Measurements from ENCODE around the gene PTGER3.
A peak's percentile ranks its signal among the peaks of the same experiment; 100 is the strongest.

The PTGER3 gene

GRCh38 chr1:70973754-70974153, 73.9 kb downstream of the PTGER3 start:
- H3K9me3 ChIP-seq (ENCODE audit: control insufficient read depth in 5 of 5, low read length in 5 of 5): no peaks in the 10 kb centered on the region
- H3K4me3 ChIP-seq (ENCODE audit: low read depth in 1 of 5, low read length in 5 of 5): no peak overlapping the region
- no peak overlapping the region for H3K27ac ChIP-seq (ENCODE audit: low read depth, low read length)
- peaks cover 0 to 8% (median 0%) of the 10 kb centered on the region in 5 donors for H3K36me3 ChIP-seq (ENCODE audit: control insufficient read depth in 5 of 5, insufficient read depth in 5 of 5, low read length in 5 of 5)
- H3K27me3 ChIP-seq (ENCODE audit: control insufficient read depth in 5 of 5, insufficient read depth in 4 of 5, low read length in 5 of 5): no peaks in the 10 kb centered on the region
- H3K9ac ChIP-seq (ENCODE audit: low read length in 5 of 5): no peak overlapping the region
- H3K4me1 ChIP-seq (ENCODE audit: control insufficient read depth in 5 of 5, insufficient read depth in 5 of 5, low read length in 5 of 5): peaks cover 0 to 8% (median 2%) of the 10 kb centered on the region in 5 donors

DNA sequence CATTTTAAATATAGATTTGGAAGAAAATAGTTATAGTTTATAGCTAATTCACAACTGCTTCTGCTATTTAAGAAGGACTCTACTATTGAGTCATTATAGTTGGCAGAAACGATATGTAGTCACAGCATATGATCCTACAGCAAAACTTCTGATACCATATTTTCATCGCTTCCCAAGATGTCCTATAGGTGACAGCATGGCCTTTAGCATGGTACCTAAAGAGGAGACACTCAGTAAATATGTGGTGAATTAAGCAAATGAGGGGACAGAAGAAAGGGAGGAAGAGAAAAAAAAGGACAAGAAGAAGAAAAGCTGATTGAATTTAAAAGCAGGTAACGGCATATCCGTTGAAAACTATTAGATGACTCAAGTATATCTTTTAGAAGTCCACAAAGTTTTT, 77.2 kb downstream of the PTGER3 start:
- H3K27ac ChIP-seq (ENCODE audit: low read depth, low read length): peak overlapping the region; percentile 1

DNA sequence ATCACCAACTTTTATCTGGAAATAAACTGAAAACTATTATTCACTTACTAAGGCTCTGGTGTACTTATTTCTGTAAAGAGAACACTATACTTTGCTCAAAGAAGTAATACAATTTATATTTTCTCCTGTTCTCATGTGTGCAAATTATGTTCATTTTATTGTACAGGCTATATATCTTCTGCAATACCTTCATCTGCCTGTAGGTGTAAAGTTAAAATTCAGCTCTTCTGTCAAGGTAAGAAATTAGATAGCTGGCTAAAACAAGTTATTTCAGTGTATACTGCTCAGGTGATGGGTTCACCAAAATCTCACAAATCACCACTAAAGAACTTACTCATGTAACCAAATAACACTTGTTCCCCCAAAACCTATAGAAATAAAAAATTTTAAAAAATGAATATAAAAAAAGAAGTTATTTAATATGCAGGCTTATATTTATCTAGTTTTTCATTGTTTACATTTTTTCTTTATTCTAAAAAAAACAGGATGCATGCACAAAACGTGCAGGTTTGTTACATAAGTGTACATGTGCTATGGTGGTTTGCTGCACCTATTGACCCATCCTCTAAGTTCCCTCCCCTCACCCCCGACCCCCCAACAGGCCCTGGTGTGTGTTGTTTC, 81.5 kb downstream of the PTGER3 start:
- H3K9me3 ChIP-seq (ENCODE audit: control insufficient read depth in 5 of 5, low read length in 5 of 5): no peaks in the 10 kb centered on the region
- peaks cover 0 to 16% (median 0%) of the 10 kb centered on the region in 5 donors for H3K36me3 ChIP-seq (ENCODE audit: control insufficient read depth in 5 of 5, insufficient read depth in 5 of 5, low read length in 5 of 5)
- H3K27ac ChIP-seq (ENCODE audit: low read depth, low read length): no peak overlapping the region
- no peak overlapping the region for H3K9ac ChIP-seq (ENCODE audit: low read length in 5 of 5)
- H3K4me3 ChIP-seq (ENCODE audit: low read depth in 1 of 5, low read length in 5 of 5): no peak overlapping the region
- H3K4me1 ChIP-seq (ENCODE audit: control insufficient read depth in 5 of 5, insufficient read depth in 5 of 5, low read length in 5 of 5): peaks cover 0 to 13% (median 0%) of the 10 kb centered on the region in 5 donors
- H3K27me3 ChIP-seq (ENCODE audit: control insufficient read depth in 5 of 5, insufficient read depth in 4 of 5, low read length in 5 of 5): no peaks in the 10 kb centered on the region

More for the DNA sequence above, 77.2 kb downstream of the PTGER3 start:
- Histone ChIP-seq H3K9me3 (ENCODE audit: control insufficient read depth in 5 of 5, low read length in 5 of 5) (no peaks in the 10 kb centered on the region), H3K36me3 (ENCODE audit: control insufficient read depth in 5 of 5, insufficient read depth in 5 of 5, low read length in 5 of 5) (peaks cover 0 to 16% (median 0%) of the 10 kb centered on the region in 5 donors), H3K27me3 (ENCODE audit: control insufficient read depth in 5 of 5, insufficient read depth in 4 of 5, low read length in 5 of 5) (no peaks in the 10 kb centered on the region), H3K4me3 (ENCODE audit: low read depth in 1 of 5, low read length in 5 of 5) (no peak overlapping the region), H3K4me1 (ENCODE audit: control insufficient read depth in 5 of 5, insufficient read depth in 5 of 5, low read length in 5 of 5) (no peaks in the 10 kb centered on the region), H3K9ac (ENCODE audit: low read length in 5 of 5) (no peak overlapping the region)

DNA sequence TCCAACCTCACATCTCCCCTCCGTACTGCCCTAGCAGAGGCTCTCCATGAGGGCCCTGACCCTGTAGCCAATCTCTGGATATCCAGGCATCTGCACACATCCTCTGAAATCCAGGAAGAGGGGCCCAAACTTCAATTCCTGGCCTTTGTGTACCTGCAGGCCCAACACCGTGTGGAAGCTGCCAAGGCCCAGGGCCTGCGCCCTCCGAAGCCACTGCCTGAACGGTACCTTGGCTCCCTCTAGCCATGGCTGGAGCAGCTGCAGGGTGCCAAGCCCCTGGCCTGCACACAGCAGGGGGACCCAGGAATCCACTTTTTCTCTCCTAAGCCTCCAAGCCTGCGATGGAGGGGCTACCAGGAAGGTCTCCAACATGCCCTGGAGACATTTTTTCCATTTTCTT, 84.2 kb downstream of the PTGER3 start:
- no peak overlapping the region for H3K4me3 ChIP-seq (ENCODE audit: low read depth in 1 of 5, low read length in 5 of 5)
- H3K9me3 ChIP-seq (ENCODE audit: control insufficient read depth in 5 of 5, low read length in 5 of 5): peaks cover 0 to 3% (median 0%) of the 10 kb centered on the region in 5 donors
- H3K4me1 ChIP-seq (ENCODE audit: control insufficient read depth in 5 of 5, insufficient read depth in 5 of 5, low read length in 5 of 5): peaks cover 0 to 17% (median 0%) of the 10 kb centered on the region in 5 donors
- H3K27ac ChIP-seq (ENCODE audit: low read depth, low read length): no peak overlapping the region
- no peaks in the 10 kb centered on the region for H3K27me3 ChIP-seq (ENCODE audit: control insufficient read depth in 5 of 5, insufficient read depth in 4 of 5, low read length in 5 of 5)
- H3K36me3 ChIP-seq (ENCODE audit: control insufficient read depth in 5 of 5, insufficient read depth in 5 of 5, low read length in 5 of 5): peaks cover 0 to 8% (median 0%) of the 10 kb centered on the region in 5 donors
- no peak overlapping the region for H3K9ac ChIP-seq (ENCODE audit: low read length in 5 of 5)

DNA sequence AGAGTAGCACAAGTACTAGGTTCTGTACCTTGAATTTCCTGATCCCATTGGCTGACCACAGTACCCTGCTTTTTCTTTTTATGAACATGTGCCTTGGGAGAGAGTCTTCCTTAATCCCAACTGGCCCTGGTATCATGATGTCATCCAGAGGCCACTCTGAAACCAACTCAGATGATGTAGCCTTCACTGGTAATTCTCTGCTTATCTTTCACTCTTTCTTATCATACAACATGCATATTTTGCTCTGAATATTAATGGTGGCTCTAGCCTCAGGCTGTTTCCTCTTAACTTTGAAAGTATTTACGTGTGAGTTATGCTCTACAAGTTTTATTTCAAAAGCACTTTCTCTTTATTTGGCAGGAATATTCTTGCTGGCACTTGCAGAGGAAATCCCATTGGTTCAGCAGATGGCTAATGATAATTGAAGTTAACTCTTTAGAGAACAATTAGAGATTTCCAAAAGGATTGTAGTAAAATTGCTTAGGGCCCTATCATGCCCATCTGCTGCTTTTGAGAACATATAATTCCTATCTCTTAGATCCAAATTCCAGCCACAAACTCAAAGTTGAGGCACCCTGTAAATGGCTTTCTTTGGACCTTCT, 86.1 kb downstream of the PTGER3 start:
- H3K4me3 ChIP-seq (ENCODE audit: low read depth in 1 of 5, low read length in 5 of 5): no peak overlapping the region
- H3K36me3 ChIP-seq (ENCODE audit: control insufficient read depth in 5 of 5, insufficient read depth in 5 of 5, low read length in 5 of 5): peaks cover 0 to 3% (median 0%) of the 10 kb centered on the region in 5 donors
- H3K27me3 ChIP-seq (ENCODE audit: control insufficient read depth in 5 of 5, insufficient read depth in 4 of 5, low read length in 5 of 5): no peaks in the 10 kb centered on the region
- H3K9me3 ChIP-seq (ENCODE audit: control insufficient read depth in 5 of 5, low read length in 5 of 5): peaks cover 0 to 3% (median 0%) of the 10 kb centered on the region in 5 donors
- no peak overlapping the region for H3K27ac ChIP-seq (ENCODE audit: low read depth, low read length)
- peaks cover 0 to 20% (median 0%) of the 10 kb centered on the region in 5 donors for H3K4me1 ChIP-seq (ENCODE audit: control insufficient read depth in 5 of 5, insufficient read depth in 5 of 5, low read length in 5 of 5)
- no peak overlapping the region for H3K9ac ChIP-seq (ENCODE audit: low read length in 5 of 5)

- Histone ChIP-seq H3K27ac (ENCODE audit: low read depth, low read length) (peak overlapping the region; percentile 91), H3K4me1 (ENCODE audit: control insufficient read depth in 5 of 5, insufficient read depth in 5 of 5, low read length in 5 of 5) (peaks cover 0 to 31% (median 14%) of the 10 kb centered on the region in 5 donors), H3K36me3 (ENCODE audit: control insufficient read depth in 5 of 5, insufficient read depth in 5 of 5, low read length in 5 of 5) (peaks cover 0 to 6% (median 0%) of the 10 kb centered on the region in 5 donors), H3K4me3 (ENCODE audit: low read depth in 1 of 5, low read length in 5 of 5) (peak overlapping the region in 4 of 5 donors; percentile 6 to 39 (median 30)), H3K27me3 (ENCODE audit: control insufficient read depth in 5 of 5, insufficient read depth in 4 of 5, low read length in 5 of 5) (no peaks in the 10 kb centered on the region), H3K9ac (ENCODE audit: low read length in 5 of 5) (peak overlapping the region in 3 of 5 donors; percentile 42 to 65 (median 64)), H3K9me3 (ENCODE audit: control insufficient read depth in 5 of 5, low read length in 5 of 5) (no peaks in the 10 kb centered on the region)
Observed at GRCh38 chr1:70948396-70949017, 99.1 kb downstream of the PTGER3 start.

DNA sequence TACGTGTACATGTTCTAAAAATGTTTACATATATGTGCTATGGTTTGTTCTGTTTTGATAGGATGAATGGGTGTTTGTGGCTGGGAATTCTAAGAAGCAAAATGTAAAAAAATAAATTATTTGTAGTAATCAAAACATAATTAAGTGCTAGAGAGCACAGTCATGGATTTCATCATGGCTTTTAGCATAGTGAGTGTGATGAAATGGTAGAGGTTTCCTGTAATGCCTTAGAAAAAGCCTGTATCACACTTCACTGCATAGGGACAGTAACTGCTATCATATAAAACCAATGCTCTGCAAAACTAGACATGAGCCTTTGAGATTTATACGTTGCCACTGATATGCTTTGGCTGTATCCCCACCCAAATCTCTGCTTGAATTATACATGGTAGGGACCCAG, 99.8 kb downstream of the PTGER3 start:
- Histone ChIP-seq H3K27ac (ENCODE audit: low read depth, low read length) (peak overlapping the region; percentile 91), H3K9me3 (ENCODE audit: control insufficient read depth in 5 of 5, low read length in 5 of 5) (no peaks in the 10 kb centered on the region), H3K4me3 (ENCODE audit: low read depth in 1 of 5, low read length in 5 of 5) (no peak overlapping the region), H3K36me3 (ENCODE audit: control insufficient read depth in 5 of 5, insufficient read depth in 5 of 5, low read length in 5 of 5) (peaks cover 0 to 6% (median 0%) of the 10 kb centered on the region in 5 donors), H3K9ac (ENCODE audit: low read length in 5 of 5) (peak overlapping the region in 3 of 5 donors; percentile 42 to 65 (median 64)), H3K4me1 (ENCODE audit: control insufficient read depth in 5 of 5, insufficient read depth in 5 of 5, low read length in 5 of 5) (peaks cover 0 to 31% (median 14%) of the 10 kb centered on the region in 5 donors), H3K27me3 (ENCODE audit: control insufficient read depth in 5 of 5, insufficient read depth in 4 of 5, low read length in 5 of 5) (no peaks in the 10 kb centered on the region)

DNA sequence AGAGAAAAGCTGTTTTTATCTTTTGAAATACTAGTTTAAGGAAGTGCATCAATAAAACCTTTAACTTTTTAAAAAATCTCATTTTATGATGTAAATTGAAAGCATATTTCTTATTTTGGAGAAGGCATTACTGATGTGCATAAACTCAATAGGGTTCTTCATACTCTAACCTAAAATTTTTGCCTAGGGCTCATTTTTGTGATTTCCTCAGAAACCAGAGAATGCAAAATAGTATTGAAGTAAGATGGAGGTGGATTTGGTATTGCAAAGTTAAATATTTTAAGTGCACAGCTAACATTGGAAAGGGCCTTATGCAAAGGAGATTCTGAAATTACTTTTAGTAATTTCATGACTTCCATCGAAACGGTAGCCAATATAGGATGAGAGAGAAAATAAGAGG, 101.9 kb downstream of the PTGER3 start:
- Histone ChIP-seq H3K27ac (ENCODE audit: low read depth, low read length) (no peak overlapping the region), H3K9me3 (ENCODE audit: control insufficient read depth in 5 of 5, low read length in 5 of 5) (no peaks in the 10 kb centered on the region), H3K36me3 (ENCODE audit: control insufficient read depth in 5 of 5, insufficient read depth in 5 of 5, low read length in 5 of 5) (no peaks in the 10 kb centered on the region), H3K27me3 (ENCODE audit: control insufficient read depth in 5 of 5, insufficient read depth in 4 of 5, low read length in 5 of 5) (no peaks in the 10 kb centered on the region), H3K4me1 (ENCODE audit: control insufficient read depth in 5 of 5, insufficient read depth in 5 of 5, low read length in 5 of 5) (peaks cover 0 to 31% (median 21%) of the 10 kb centered on the region in 5 donors), H3K9ac (ENCODE audit: low read length in 5 of 5) (no peak overlapping the region), H3K4me3 (ENCODE audit: low read depth in 1 of 5, low read length in 5 of 5) (no peak overlapping the region)

GRCh38 chr1:70945251-70945650, 102.4 kb downstream of the PTGER3 start:
- Histone ChIP-seq H3K9ac (ENCODE audit: low read length in 5 of 5) (no peak overlapping the region), H3K4me1 (ENCODE audit: control insufficient read depth in 5 of 5, insufficient read depth in 5 of 5, low read length in 5 of 5) (peaks cover 0 to 31% (median 21%) of the 10 kb centered on the region in 5 donors), H3K9me3 (ENCODE audit: control insufficient read depth in 5 of 5, low read length in 5 of 5) (no peaks in the 10 kb centered on the region), H3K27me3 (ENCODE audit: control insufficient read depth in 5 of 5, insufficient read depth in 4 of 5, low read length in 5 of 5) (no peaks in the 10 kb centered on the region), H3K27ac (ENCODE audit: low read depth, low read length) (peak overlapping the region; percentile 25), H3K36me3 (ENCODE audit: control insufficient read depth in 5 of 5, insufficient read depth in 5 of 5, low read length in 5 of 5) (no peaks in the 10 kb centered on the region), H3K4me3 (ENCODE audit: low read depth in 1 of 5, low read length in 5 of 5) (no peak overlapping the region)

GRCh38 chr1:70941563-70941962, 106.1 kb downstream of the PTGER3 start:
- no peak overlapping the region for H3K4me3 ChIP-seq (ENCODE audit: low read depth in 1 of 5, low read length in 5 of 5)
- peak overlapping the region in 1 of 5 donors; percentile 24 for H3K9ac ChIP-seq (ENCODE audit: low read length in 5 of 5)
- no peaks in the 10 kb centered on the region for H3K36me3 ChIP-seq (ENCODE audit: control insufficient read depth in 5 of 5, insufficient read depth in 5 of 5, low read length in 5 of 5)
- no peaks in the 10 kb centered on the region for H3K27me3 ChIP-seq (ENCODE audit: control insufficient read depth in 5 of 5, insufficient read depth in 4 of 5, low read length in 5 of 5)
- H3K9me3 ChIP-seq (ENCODE audit: control insufficient read depth in 5 of 5, low read length in 5 of 5): no peaks in the 10 kb centered on the region
- H3K4me1 ChIP-seq (ENCODE audit: control insufficient read depth in 5 of 5, insufficient read depth in 5 of 5, low read length in 5 of 5): peaks cover 0 to 9% (median 3%) of the 10 kb centered on the region in 5 donors
- H3K27ac ChIP-seq (ENCODE audit: low read depth, low read length): no peak overlapping the region

Data from subcutaneous abdominal adipose tissue (tissue), 5 donors.